Fibroblast of pulmonary artery (primary cell): ENCODE measurements around the gene RYR3.

Experiments
- DNase-seq: peaks from one replicate; pipeline ENCODE4 v3.0.0-alpha.2; 2010; ENCODE audit warnings: low read depth
- H3K4me3 ChIP-seq: replicated peaks from 2 replicates; pipeline ENCODE4 v1.5.1; 2011; ENCODE audit warnings: low read depth, mild to moderate bottlenecking, control low read depth, low read length, moderate library complexity
- CTCF ChIP-seq: IDR thresholded peaks from 2 replicates; pipeline ENCODE4 v1.5.1; 2011; ENCODE audit warnings: mild to moderate bottlenecking, control low read depth, low read length, inconsistent platforms; ENCODE audit errors: missing control alignments

RYR3 gene

GRCh38 chr15:33395321-33395720 lies 84.6 kb downstream of the RYR3 start:
- H3K4me3 ChIP-seq = no peak overlapping the region
- no peak for TF ChIP-seq CTCF
- no peak for DNase-seq

GRCh38 chr15:33395846-33396245 lies 85.1 kb downstream of the RYR3 start:
- TF ChIP-seq CTCF = no peak
- no peak overlapping the region for H3K4me3 ChIP-seq
- DNase-seq = no peak

GRCh38 chr15:33396475-33396874 lies 85.7 kb downstream of the RYR3 start:
- no peak overlapping the region for H3K4me3 ChIP-seq
- TF ChIP-seq CTCF = no peak
- DNase-seq = no peak

GRCh38 chr15:33398555-33398954 lies 87.8 kb downstream of the RYR3 start:
- H3K4me3 ChIP-seq = no peak overlapping the region
- no peak for TF ChIP-seq CTCF

GRCh38 chr15:33400941-33401340 lies 90.2 kb downstream of the RYR3 start:
- no peak overlapping the region for H3K4me3 ChIP-seq
- DNase-seq = no peak
- no peak for TF ChIP-seq CTCF

More at GRCh38 chr15:33398555-33398954, 87.8 kb downstream of the RYR3 start:
- no peak for DNase-seq

GRCh38 chr15:33402600-33402999 lies 91.8 kb downstream of the RYR3 start:
- TF ChIP-seq CTCF = no peak
- H3K4me3 ChIP-seq = no peak overlapping the region
- DNase-seq = no peak

GRCh38 chr15:33405096-33405495 lies 94.3 kb downstream of the RYR3 start:
- no peak overlapping the region for H3K4me3 ChIP-seq
- no peak for DNase-seq
- TF ChIP-seq CTCF = no peak
